Heart left ventricle (tissue), 16 donors: Measurements from ENCODE around the gene SNN. TPM values are rescaled to one million over a fixed set of nuclear protein-coding genes. Genes with fewer than 3 reads are reported as not detected.

ENCODE experiments used
- ATAC-seq, 4 donors: fragments of 200-7000 bp; cut with Tn5 transposase; one replicate each; pipeline ENCODE4 v1.9.1; 2020 to 2022; ENCODE audit warnings: moderate library complexity in 4 of 4, mild to moderate bottlenecking in 3 of 4, moderate number of reproducible peaks in 1 of 4
- DNase-seq, 5 donors: peaks; one replicate each; pipeline ENCODE4 v3.0.0-alpha.2; 2020
- H3K27ac ChIP-seq, 12 donors: fragments of 200-600 bp; sonication (generic) in 4 of 12; one replicate each; pipeline versions ENCODE4 v1.5.0 to v1.8.0; 2016 to 2022; ENCODE audit warnings: mild to moderate bottlenecking in 2 of 12
- H3K27me3 ChIP-seq, 9 donors: fragments of 200-600 bp; sonication (generic) in 2 of 9; one replicate each; pipeline versions ENCODE4 v1.5.1 to v1.8.0; 2016 to 2022; ENCODE audit warnings: mild to moderate bottlenecking in 3 of 9
- H3K36me3 ChIP-seq, 9 donors: fragments of 200-600 bp; sonication (generic) in 2 of 9; one replicate each; pipeline versions ENCODE4 v1.5.0 to v1.8.0; 2018 to 2022; ENCODE audit warnings: mild to moderate bottlenecking in 2 of 9
- H3K4me1 ChIP-seq, 12 donors: fragments of 200-600 bp; sonication (generic) in 4 of 12; one replicate each; pipeline versions ENCODE4 v1.5.0 to v1.8.0; 2016 to 2022; ENCODE audit warnings: mild to moderate bottlenecking in 3 of 12
- H3K4me3 ChIP-seq, 12 donors: fragments of 200-600 bp; sonication (generic) in 4 of 12; one replicate each; pipeline versions ENCODE4 v1.5.0 to v1.8.0; 2017 to 2022; ENCODE audit warnings: mild to moderate bottlenecking in 9 of 12, moderate library complexity in 4 of 12
- H3K9me3 ChIP-seq, 12 donors: fragments of 200-600 bp; sonication (generic) in 4 of 12; one replicate each; pipeline versions ENCODE4 v1.5.0 to v1.8.0; 2016 to 2022; ENCODE audit warnings: mild to moderate bottlenecking in 1 of 12
- POLR2A ChIP-seq, 2 donors: fragments of 450-650 bp; IDR thresholded peaks; one replicate each; pipeline ENCODE4 v1.6.1; 2017; ENCODE audit warnings: antibody characterized with exemption in 2 of 2, mild to moderate bottlenecking in 2 of 2, moderate library complexity in 2 of 2
- WGBS, 4 donors: extraction: QIAGEN DNeasy Blood & Tissue Kit in 2 of 4; methylation state at CpG; one replicate each; pipeline versions ENCODE4 v1.1.5 to v1.1.7; 2013 to 2018; 5-methylcytosine and 5-hydroxymethylcytosine counted together
- intact Hi-C, 10 donors: fragments of 100-400 bp; cut with DNase I; formaldehyde crosslinking; loops; one replicate each; pipeline versions ENCODE4 v1.11.1 to v1.14.2; 2022
- polyA plus RNA-seq, 2 donors: library from polyadenylated mRNA; stranded (reverse); fragments of 200-250 nt; gene quantifications; one replicate each; pipeline ENCODE4 v1.2.3, GENCODE V29; 2013
- total RNA-seq, 9 donors: library from RNA; depleted of rRNA in 2 of 9; stranded (reverse); fragments of >200 nt in 2 of 9; fragmentation: NEBNext Ultra II Directional in 3 of 9; extraction: Animal tissue kit (Norgen Biotek cat#: 25700) in 3 of 9; gene quantifications; one replicate each; pipeline versions ENCODE4 v1.1.0 to v1.2.4, GENCODE V29; 2016 to 2023
- TF ChIP-seq, protein P1 (sequence below), 12 donors: fragments of 200-600 bp; sonication (generic) in 4 of 12; IDR thresholded peaks; one replicate each; pipeline versions ENCODE4 v1.5.0 to v1.8.0; 2018 to 2022; ENCODE audit warnings: antibody characterized with exemption in 12 of 12, mild to moderate bottlenecking in 5 of 12
- donor health status: ischemic (EF 13 %, LVEDD 7.1; RV severe dilation, severe dysfunction).
- donor health status: healthy with polysubstance abuse.
- donor health status: DM: no; HTN: yes; CAD: no.
- donor health status: DM: no; HTN: no; CAD: no.
- donor health status: ischemic (EF 25% LVEDD 6.9; RV normal size, moderate dysfunction).
- donor health status: ischemic (EF 25% LVEDD 5.7; RV mildly dilated, moderate dysfunction).
- donor health status: healthy.
- donor health status: DM: yes; HTN: yes; CAD: no.
- donor health status: ischemic (EF 35%, LVEDD 5.7; RV mildly dilated, moderate dysfunction).
- donor health status: nonischemic (EF 11% LVEDD 7.7; RV severe dilation, severe dysfunction).
- donor health status: DM: yes; HTN: yes; CAD: no.
- donor health status: PGD.
- donor health status: ischemic (EF 29% LVEDD 5.4; RV normal size, mild dysfunction).
- donor health status: nonischemic (EF 23%, LVEDD 6.1; RV moderate dilation, normal function).

The SNN gene
- total and polyA plus RNA-seq, 11 donors, result 12.5 to 60.0 (median 36.4) TPM

DNA sequence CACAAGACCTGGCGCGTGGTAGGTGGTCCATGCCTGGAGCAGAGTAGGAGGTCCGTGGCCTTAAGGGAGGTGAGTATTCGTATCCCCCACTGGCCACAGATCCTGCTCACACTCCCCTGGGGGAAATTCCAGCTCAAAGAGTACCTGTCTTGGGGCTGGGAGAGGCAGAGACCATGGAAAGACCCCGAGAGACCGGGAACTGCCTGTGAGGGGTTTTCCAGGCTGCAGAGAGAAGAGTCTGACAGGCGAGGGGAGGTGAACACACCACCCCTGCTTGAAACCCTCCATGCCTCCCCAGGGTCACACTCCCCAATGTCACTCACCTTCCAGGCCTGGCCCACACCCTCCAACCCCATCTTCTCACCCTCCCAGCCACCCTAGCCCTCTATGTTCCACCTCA, 12.6 kb upstream of the SNN start:
- intact Hi-C loops, result no loop called here
- no peaks in the 10 kb centered on the region for H3K36me3 ChIP-seq
- no peak overlapping the region for H3K27ac ChIP-seq
- TF ChIP-seq, protein P1, sequence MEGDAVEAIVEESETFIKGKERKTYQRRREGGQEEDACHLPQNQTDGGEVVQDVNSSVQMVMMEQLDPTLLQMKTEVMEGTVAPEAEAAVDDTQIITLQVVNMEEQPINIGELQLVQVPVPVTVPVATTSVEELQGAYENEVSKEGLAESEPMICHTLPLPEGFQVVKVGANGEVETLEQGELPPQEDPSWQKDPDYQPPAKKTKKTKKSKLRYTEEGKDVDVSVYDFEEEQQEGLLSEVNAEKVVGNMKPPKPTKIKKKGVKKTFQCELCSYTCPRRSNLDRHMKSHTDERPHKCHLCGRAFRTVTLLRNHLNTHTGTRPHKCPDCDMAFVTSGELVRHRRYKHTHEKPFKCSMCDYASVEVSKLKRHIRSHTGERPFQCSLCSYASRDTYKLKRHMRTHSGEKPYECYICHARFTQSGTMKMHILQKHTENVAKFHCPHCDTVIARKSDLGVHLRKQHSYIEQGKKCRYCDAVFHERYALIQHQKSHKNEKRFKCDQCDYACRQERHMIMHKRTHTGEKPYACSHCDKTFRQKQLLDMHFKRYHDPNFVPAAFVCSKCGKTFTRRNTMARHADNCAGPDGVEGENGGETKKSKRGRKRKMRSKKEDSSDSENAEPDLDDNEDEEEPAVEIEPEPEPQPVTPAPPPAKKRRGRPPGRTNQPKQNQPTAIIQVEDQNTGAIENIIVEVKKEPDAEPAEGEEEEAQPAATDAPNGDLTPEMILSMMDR (IDR thresholded peaks at IDR 0.05), result no peak
- TF ChIP-seq POLR2A (IDR thresholded peaks at IDR 0.05), result no peak
- WGBS, 4 donors, result 85 to 96% (median 92%) methylated on average over 3 to 7 of the region's 7 CpGs
- H3K27me3 ChIP-seq, result no peaks in the 10 kb centered on the region
- H3K4me3 ChIP-seq, result no peak overlapping the region
- no peak for ATAC-seq
- DNase-seq, result no peak
- no peaks in the 10 kb centered on the region for H3K9me3 ChIP-seq
- peaks cover 0 to 12% (median 5%) of the 10 kb centered on the region in 12 donors for H3K4me1 ChIP-seq

DNA sequence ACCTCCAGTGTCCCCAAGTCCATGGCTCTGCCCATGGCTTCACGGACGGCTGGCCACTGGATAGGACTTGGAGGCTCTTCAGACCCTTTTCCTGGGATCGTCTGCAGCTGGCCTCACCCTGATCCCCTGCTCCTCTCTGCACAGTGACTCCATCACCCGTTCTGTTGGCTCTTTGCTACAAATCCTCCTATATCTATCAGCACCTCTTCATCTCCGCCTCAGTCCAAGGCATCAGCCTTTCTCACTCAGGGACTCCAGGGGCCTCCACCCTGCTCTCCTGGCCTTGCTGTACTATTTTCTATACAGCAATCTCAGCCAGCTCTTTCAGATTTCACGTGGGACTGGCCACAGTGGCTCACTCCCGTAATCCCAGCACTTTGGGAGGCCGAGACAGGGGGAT, 10.7 kb upstream of the SNN start:
- Histone ChIP-seq H3K36me3 (no peaks in the 10 kb centered on the region), H3K27ac (no peak overlapping the region), H3K4me3 (no peak overlapping the region), H3K27me3 (no peaks in the 10 kb centered on the region), H3K4me1 (peaks cover 0 to 12% (median 5%) of the 10 kb centered on the region in 12 donors), H3K9me3 (no peaks in the 10 kb centered on the region)
- ATAC-seq (no peak), DNase-seq (peak in 1 of 5 donors; percentile 47)
- 81 to 89% (median 85%) methylated on average over 8 of the region's 8 CpGs for WGBS, 4 donors
- intact Hi-C loops, result no loop called here
- TF ChIP-seq, protein P1 (IDR thresholded peaks at IDR 0.05), result no peak
- TF ChIP-seq POLR2A (IDR thresholded peaks at IDR 0.05), result no peak

GRCh38 chr16:11658896-11659708, 9.2 kb upstream of the SNN start:
- DNase-seq, result peak in 2 of 5 donors; percentile 46 to 47
- H3K27ac ChIP-seq, result no peak overlapping the region
- no peaks in the 10 kb centered on the region for H3K27me3 ChIP-seq
- no peak overlapping the region for H3K4me3 ChIP-seq
- TF ChIP-seq, protein P1 (IDR thresholded peaks at IDR 0.05), result no peak
- TF ChIP-seq POLR2A (IDR thresholded peaks at IDR 0.05), result no peak
- WGBS, 4 donors, result 56 to 72% (median 64%) methylated on average over 17 to 19 of the region's 19 CpGs
- intact Hi-C loops, result no loop called here
- H3K9me3 ChIP-seq, result no peaks in the 10 kb centered on the region
- ATAC-seq, result peak in 3 of 4 donors; percentile 48 to 83 (median 63)
- peaks cover 0 to 12% (median 6%) of the 10 kb centered on the region in 12 donors for H3K4me1 ChIP-seq
- no peaks in the 10 kb centered on the region for H3K36me3 ChIP-seq

GRCh38 chr16:11660565-11660964, 7.7 kb upstream of the SNN start:
- Histone ChIP-seq H3K4me1 (peaks cover 0 to 22% (median 7%) of the 10 kb centered on the region in 12 donors), H3K27me3 (no peaks in the 10 kb centered on the region), H3K27ac (no peak overlapping the region), H3K4me3 (no peak overlapping the region), H3K9me3 (no peaks in the 10 kb centered on the region), H3K36me3 (no peaks in the 10 kb centered on the region)
- WGBS, 4 donors, result 86 to 89% (median 87%) methylated on average over 12 of the region's 12 CpGs
- TF ChIP-seq, protein P1 (IDR thresholded peaks at IDR 0.05), result no peak
- TF ChIP-seq POLR2A (IDR thresholded peaks at IDR 0.05), result no peak
- DNase-seq (no peak), ATAC-seq (no peak)
- intact Hi-C loops, result loop anchor here in 1 of 10 donors (10.0 kb wide), 1 partner anchor 134 kb away; the partner anchor contains the start of gene ZC3H7A
